Stimulated activated CD8-positive, alpha-beta memory T cell treated with anti-CD3 and anti-CD28 coated beads, Interleukin-7, amount 100 ng/mL, for 24 hours (primary cell): Measurements from ENCODE around the gene VTN.

Experiments used
- DNase-seq: peaks from one replicate; pipeline ENCODE4 v3.0.0-alpha.2; 2020; ENCODE audit warnings: low read depth

VTN gene

GRCh38 chr17:28320215-28321061 is 49.7 kb downstream of the VTN start:
- no peak for DNase-seq

- no peak for DNase-seq
These were observed 50.5 kb downstream of the VTN start for GRCh38 chr17:28319598-28319935.

- DNase-seq = peak; percentile 86
These were observed 51.1 kb downstream of the VTN start, which contains the start of gene TMEM97 for GRCh38 chr17:28318759-28319597. TSS of gene TMEM97 (plus strand) at chr17:28319200. CDS start at chr17:28319240, 40 bp downstream.

- no peak for DNase-seq
These were observed 51.9 kb downstream of the VTN start for GRCh38 chr17:28317966-28318758.
